ENCODE measurements around the gene BHLHE23.
A peak's percentile ranks its signal among the peaks of the same experiment; 100 is the strongest.

Gene BHLHE23

DNA sequence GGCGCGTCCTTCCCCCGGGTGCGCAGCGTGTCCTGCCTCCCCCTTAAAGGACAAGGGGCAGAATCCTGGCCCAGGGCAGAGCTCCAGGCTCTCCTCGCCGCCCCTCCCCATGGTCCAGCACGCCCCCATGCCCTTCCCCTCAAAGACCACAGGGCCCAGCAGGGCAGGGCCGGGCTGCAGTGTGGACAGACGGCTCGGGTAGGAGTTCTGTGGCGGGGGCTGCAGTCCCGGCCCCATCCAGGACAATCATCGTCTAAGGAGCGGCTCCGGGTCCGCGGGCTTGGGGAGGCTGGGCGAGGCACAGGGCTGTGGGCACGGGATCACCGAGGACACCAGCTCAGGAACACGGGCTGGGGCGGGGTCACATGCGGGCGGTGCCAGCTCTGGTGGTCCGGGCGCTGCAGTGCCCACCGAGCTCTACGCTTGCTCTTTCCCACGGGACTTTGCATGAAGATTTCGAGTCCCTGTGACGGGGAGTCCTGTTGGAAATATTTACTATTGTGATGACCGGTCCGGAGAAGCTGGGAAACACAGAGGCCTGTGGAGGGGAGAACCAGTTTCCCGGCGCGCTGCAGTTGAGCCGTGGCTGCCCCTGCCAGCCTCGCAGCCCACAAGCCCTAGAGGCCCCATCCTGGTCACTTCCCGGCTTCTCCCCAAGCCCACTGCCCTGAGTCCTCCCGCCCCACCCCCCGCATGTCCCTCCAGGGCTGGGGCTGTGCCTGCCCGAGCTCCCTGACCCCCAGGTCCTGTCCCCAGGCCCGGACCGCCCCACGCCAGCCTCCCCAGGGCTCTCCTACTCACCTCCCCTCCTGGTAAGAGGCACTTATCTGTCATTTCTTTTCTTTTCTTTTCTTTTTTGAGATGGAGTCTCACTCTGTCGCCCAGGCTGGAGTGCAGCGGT is 33.7 kb downstream of the BHLHE23 start:
- Histone ChIP-seq H3K9me3 (ENCODE audit: control insufficient read depth, low read length) (no peaks in the 10 kb centered on the region), H3K9ac (ENCODE audit: low read length) (no peak overlapping the region), H3K4me1 (ENCODE audit: control insufficient read depth, insufficient read depth, low read length) (peaks cover 4% of the 10 kb centered on the region), H3K4me3 (ENCODE audit: low read length) (no peak overlapping the region), H3K27me3 (replicated peaks; ENCODE audit: control insufficient read depth, insufficient read depth, low read length) (peaks cover 64% of the 10 kb centered on the region), H3K36me3 (ENCODE audit: control insufficient read depth, insufficient read depth, low read length, severe bottlenecking) (no peaks in the 10 kb centered on the region)
- DNase-seq (ENCODE audit: low read depth) = no peak

DNA sequence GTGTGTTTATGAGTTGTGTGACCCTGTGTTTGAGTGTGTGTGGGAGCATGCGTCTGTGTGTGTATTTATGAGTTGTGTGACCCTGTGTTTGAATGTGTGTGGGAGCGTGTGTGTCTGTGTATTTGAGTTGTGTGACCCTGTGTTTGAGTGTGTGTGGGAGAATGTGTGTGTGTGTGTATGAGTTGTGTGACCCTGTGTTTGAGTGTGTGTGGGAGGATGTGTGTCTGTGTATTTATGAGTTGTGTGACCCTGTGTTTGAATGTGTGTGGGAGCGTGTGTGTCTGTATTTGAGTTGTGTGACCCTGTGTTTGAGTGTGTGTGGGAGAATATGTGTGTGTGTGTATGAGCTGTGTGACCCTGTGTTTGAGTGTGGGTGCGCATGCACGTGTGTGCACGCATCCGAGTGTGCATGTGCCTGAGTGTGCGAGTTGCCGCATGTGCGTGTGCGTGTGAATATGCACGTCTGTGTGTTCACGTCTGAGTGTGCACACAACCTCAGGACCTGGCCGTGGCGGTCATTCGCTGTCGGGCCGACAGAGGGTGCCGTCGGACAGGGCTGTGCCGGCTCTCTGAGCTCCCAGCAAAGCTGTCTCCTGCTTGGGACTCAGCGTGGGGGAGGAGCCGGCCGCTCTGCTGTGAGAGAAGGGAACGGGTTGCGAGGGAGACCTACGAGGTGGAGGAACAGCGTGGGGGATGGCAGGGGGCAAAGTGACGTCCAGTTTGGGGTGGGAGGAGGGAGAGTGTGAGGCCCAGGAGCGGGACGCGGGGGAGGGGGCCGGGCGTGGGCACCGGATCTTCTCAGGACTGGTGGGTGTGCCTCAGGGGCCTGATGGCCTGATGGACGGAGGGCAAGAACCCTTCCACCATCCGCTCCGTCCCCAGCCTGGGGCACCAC is 34.6 kb downstream of the BHLHE23 start:
- Histone ChIP-seq H3K27me3 (replicated peaks; ENCODE audit: control insufficient read depth, insufficient read depth, low read length) (peaks cover 57% of the 10 kb centered on the region), H3K9me3 (ENCODE audit: control insufficient read depth, low read length) (no peaks in the 10 kb centered on the region), H3K36me3 (ENCODE audit: control insufficient read depth, insufficient read depth, low read length, severe bottlenecking) (no peaks in the 10 kb centered on the region), H3K4me3 (ENCODE audit: low read length) (no peak overlapping the region), H3K9ac (ENCODE audit: low read length) (no peak overlapping the region), H3K4me1 (ENCODE audit: control insufficient read depth, insufficient read depth, low read length) (peaks cover 4% of the 10 kb centered on the region)
- DNase-seq (ENCODE audit: low read depth) = peak; percentile 94

DNA sequence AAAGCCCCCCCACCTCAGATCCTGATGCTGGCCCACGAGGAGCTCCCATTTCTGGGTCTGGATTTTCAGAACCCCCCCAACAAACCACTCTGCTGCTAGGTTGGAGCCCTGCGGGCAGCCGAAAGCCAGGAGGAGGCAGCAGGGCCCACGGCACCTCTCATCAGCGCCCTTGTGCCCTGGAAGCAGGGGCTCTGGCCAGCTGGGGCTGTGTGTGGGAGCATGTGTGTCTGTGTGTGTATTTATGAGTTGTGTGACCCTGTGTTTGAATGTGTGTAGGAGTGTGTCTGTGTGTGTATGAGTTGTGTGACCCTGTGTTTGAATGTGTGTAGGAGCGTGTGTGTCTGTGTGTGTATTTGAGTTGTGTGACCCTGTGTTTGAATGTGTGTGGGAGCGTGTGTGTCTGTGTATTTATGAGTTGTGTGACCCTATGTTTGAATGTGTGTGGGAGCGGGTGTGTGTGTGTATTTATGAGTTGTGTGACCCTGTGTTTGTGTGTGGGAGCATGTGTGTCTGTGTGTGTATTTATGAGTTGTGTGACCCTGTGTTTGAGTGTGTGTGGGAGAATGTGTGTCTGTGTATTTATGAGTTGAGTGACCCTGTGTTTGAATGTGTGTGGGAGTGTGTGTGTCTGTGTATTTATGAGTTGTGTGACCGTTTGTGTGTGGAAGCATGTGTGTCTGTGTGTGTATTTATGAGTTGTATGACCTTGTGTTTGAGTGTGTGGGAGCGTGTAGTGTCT is 35.4 kb downstream of the BHLHE23 start:
- H3K36me3 ChIP-seq (ENCODE audit: control insufficient read depth, insufficient read depth, low read length, severe bottlenecking) = no peaks in the 10 kb centered on the region
- no peak overlapping the region for H3K9ac ChIP-seq (ENCODE audit: low read length)
- peaks cover 51% of the 10 kb centered on the region for H3K27me3 ChIP-seq (replicated peaks; ENCODE audit: control insufficient read depth, insufficient read depth, low read length)
- DNase-seq (ENCODE audit: low read depth) = no peak
- no peaks in the 10 kb centered on the region for H3K9me3 ChIP-seq (ENCODE audit: control insufficient read depth, low read length)
- H3K4me1 ChIP-seq (ENCODE audit: control insufficient read depth, insufficient read depth, low read length) = peaks cover 4% of the 10 kb centered on the region
- no peak overlapping the region for H3K4me3 ChIP-seq (ENCODE audit: low read length)

DNA sequence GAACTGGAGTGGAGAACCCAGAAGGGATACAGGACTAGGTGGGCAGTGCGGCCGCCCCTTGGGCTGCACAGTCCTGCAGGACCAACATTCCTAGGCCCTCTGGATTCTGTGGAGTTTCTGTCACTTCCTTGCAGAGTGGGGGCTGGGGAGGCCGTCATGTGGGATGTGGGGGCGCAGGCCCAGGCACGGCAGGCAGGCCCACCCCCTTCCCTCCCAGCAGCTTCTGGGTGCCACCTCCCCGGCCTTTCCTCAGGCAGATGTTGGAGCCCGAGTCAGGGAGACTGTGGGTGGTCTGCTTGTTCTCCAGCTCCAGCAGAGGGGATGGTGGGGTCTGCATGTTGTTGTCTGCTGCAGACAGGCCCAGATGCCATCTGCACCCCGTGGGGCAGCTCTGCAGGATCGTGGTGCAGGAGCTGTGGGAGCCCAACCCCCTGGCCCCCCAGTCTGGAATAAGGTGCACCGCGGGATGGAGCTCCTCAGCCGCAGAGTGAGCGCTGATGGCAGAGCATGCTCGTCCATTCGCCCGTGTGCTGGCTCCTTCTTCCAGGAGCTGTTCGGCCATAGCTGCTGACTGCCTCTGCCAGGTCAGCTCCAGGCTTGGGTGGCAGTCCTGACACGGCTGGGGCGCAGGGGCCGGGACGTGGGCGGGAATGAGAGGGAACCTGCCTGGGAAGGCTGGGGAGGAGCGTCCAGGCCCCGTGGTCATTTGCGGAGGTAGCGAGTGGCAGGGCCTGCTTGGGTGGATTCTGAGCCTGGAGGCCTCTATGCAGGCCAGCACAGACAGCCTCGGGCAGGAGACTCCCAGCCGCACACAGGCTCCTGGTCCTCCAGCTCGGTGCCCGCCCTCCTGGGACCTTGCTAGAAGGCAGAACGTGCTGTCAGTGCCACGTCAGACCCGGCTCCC is 36.2 kb downstream of the BHLHE23 start:
- Histone ChIP-seq H3K4me3 (ENCODE audit: low read length) (no peak overlapping the region), H3K9me3 (ENCODE audit: control insufficient read depth, low read length) (no peaks in the 10 kb centered on the region), H3K27me3 (replicated peaks; ENCODE audit: control insufficient read depth, insufficient read depth, low read length) (peaks cover 45% of the 10 kb centered on the region), H3K36me3 (ENCODE audit: control insufficient read depth, insufficient read depth, low read length, severe bottlenecking) (no peaks in the 10 kb centered on the region), H3K4me1 (ENCODE audit: control insufficient read depth, insufficient read depth, low read length) (peaks cover 4% of the 10 kb centered on the region), H3K9ac (ENCODE audit: low read length) (no peak overlapping the region)
- no peak for DNase-seq (ENCODE audit: low read depth)

DNA sequence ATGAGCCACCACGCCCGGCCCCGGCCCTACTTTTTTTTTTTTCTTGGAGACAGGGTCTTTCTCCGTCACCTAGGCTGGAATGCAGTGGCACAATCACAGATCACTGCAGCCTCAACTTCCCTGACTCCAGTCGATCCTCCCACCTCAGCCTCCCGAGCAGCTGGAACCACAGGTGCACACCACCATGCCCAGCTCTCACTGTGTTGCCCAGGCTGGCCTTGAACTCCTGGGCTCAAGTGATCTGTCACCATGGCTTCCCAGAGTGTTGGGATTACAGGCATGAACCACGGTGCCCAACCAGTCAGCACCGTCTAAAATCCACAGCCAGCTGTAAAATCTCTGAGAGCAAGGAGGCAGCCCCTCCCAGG is 36.8 kb downstream of the BHLHE23 start:
- no peak overlapping the region for H3K4me3 ChIP-seq (ENCODE audit: low read length)
- H3K36me3 ChIP-seq (ENCODE audit: control insufficient read depth, insufficient read depth, low read length, severe bottlenecking) = no peaks in the 10 kb centered on the region
- peaks cover 4% of the 10 kb centered on the region for H3K4me1 ChIP-seq (ENCODE audit: control insufficient read depth, insufficient read depth, low read length)
- H3K9me3 ChIP-seq (ENCODE audit: control insufficient read depth, low read length) = no peaks in the 10 kb centered on the region
- no peak overlapping the region for H3K9ac ChIP-seq (ENCODE audit: low read length)
- no peak for DNase-seq (ENCODE audit: low read depth)
- H3K27me3 ChIP-seq (replicated peaks; ENCODE audit: control insufficient read depth, insufficient read depth, low read length) = peaks cover 39% of the 10 kb centered on the region

DNA sequence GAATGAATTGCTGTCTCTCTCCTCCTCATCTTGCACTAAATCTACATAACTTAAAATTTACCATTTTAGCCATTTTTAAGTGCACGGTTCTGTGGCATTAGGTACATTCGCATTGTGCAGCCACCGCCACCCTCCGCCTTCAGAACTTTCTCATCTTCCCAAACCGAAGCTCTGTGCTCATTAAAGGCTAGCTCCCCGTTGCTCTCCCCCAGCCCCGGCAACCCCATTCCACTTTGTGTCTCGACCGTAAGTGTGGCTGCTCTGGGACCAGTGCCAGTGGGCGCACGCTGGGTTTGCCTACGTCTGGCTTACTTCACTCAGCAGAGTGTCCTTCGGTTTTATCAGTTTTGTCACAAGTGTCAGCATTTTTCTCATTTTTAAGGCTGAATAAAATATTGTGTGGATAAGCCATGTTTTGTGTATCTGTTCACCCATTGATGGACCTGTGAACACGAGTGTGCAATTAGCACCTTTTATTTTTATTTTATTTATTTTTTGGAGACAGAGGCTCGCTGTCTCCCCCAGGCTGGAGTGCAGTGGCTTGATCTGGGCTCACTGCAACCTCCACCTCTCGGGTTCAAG is 37.5 kb downstream of the BHLHE23 start:
- Histone ChIP-seq H3K9ac (ENCODE audit: low read length) (no peak overlapping the region), H3K4me1 (ENCODE audit: control insufficient read depth, insufficient read depth, low read length) (peaks cover 4% of the 10 kb centered on the region), H3K36me3 (ENCODE audit: control insufficient read depth, insufficient read depth, low read length, severe bottlenecking) (no peaks in the 10 kb centered on the region), H3K27me3 (replicated peaks; ENCODE audit: control insufficient read depth, insufficient read depth, low read length) (peaks cover 36% of the 10 kb centered on the region), H3K4me3 (ENCODE audit: low read length) (no peak overlapping the region), H3K9me3 (ENCODE audit: control insufficient read depth, low read length) (no peaks in the 10 kb centered on the region)
- DNase-seq (ENCODE audit: low read depth) = no peak

DNA sequence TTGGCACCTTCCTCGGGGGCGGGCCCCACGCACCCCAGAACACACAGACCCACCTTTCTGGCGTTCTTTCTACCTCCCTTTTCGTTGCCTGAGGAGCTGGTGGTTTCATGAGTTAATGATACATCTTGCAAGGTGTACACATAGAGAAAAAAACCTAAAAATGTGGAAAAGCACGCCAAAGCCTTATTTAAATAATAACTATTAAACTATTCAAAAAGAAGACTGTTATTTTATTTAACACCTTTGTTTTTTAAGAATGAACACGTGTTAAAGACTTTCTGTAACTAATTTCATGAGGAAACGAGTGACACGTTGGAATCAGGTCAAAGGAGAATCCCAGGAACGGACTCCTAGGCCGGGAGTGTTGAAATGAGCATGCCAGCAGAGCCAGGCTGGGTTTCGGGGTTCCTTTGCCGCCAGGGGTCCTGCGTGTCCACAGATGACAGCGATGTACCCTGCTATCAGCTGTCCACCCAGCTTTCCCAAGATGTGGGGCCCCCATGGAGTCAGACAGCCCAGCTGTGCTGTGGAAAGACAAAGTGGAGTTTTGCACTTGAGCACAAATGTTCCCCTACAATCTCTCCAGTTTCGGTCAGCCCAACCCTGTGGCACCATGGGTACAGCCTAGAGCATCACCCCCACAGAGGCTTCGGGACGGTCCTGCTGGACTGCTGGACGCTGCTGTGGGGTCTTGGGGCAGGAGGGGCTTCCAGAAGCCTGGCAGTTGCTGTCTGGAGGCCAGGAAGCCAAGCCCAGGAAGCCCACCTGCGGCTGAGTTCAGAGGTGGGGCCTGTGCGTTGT is 38.2 kb downstream of the BHLHE23 start:
- Histone ChIP-seq H3K9ac (ENCODE audit: low read length) (no peak overlapping the region), H3K36me3 (ENCODE audit: control insufficient read depth, insufficient read depth, low read length, severe bottlenecking) (no peaks in the 10 kb centered on the region), H3K27me3 (replicated peaks; ENCODE audit: control insufficient read depth, insufficient read depth, low read length) (peaks cover 30% of the 10 kb centered on the region)

DNA sequence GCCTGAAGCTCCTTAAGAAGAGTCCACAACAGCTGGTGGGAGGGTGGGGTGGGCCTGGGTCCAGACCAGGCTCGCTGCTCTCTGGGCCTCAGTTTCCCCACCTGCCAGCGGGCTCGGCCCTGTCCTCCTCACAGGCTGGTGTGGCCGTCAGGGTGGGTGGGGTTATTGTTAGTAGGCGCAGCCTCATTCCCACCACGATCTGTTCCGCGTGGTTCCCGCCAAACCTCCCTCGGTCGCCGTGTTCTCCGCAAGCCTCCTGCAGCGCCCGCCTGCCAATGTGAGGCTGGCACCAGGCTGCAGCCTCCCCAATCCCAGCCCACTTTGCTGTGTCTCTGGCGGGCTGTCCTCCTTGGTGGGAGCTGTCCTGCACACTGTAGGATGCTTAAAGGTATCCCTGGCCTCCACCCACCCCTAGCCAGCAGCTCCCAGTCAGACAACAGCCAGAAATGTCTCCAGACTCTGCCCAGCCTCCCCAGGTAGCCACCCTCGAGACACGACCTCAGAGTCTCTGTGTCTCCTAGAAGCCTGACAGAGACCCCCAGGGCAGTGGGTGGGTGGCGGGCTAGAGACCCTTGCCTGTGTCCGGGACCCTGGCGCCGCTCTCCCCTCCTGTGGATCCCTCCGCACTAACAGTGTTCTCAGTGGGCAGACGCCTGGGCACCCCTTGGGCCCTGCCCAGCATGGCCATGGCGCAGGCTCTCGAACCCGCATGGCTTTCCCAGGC is 39.0 kb downstream of the BHLHE23 start:
- Histone ChIP-seq H3K4me1 (ENCODE audit: control insufficient read depth, insufficient read depth, low read length) (peaks cover 4% of the 10 kb centered on the region), H3K4me3 (ENCODE audit: low read length) (no peak overlapping the region), H3K9me3 (ENCODE audit: control insufficient read depth, low read length) (no peaks in the 10 kb centered on the region), H3K27me3 (replicated peaks; ENCODE audit: control insufficient read depth, insufficient read depth, low read length) (peaks cover 23% of the 10 kb centered on the region), H3K36me3 (ENCODE audit: control insufficient read depth, insufficient read depth, low read length, severe bottlenecking) (no peaks in the 10 kb centered on the region), H3K9ac (ENCODE audit: low read length) (no peak overlapping the region)
- no peak for DNase-seq (ENCODE audit: low read depth)

More for the DNA sequence above, 38.2 kb downstream of the BHLHE23 start:
- no peak for DNase-seq (ENCODE audit: low read depth)
- peaks cover 4% of the 10 kb centered on the region for H3K4me1 ChIP-seq (ENCODE audit: control insufficient read depth, insufficient read depth, low read length)
- no peaks in the 10 kb centered on the region for H3K9me3 ChIP-seq (ENCODE audit: control insufficient read depth, low read length)
- H3K4me3 ChIP-seq (ENCODE audit: low read length) = no peak overlapping the region

DNA sequence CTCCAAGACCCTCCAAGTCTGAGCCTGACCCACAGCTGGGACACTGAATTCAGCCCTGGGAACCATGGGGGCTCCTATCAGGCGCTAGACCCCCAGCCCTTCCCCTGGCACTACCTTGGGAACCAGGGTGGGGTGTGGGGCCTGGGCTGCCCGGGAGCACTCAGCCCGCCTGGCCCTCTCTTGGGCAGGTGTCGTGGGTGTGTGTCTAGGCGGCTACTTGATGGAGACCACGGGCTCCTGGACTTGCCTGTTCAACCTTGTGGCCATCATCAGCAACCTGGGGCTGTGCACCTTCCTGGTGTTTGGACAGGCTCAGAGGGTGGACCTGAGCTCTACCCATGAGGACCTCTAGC is 39.6 kb downstream of the BHLHE23 start:
- no peak for DNase-seq (ENCODE audit: low read depth)
- no peaks in the 10 kb centered on the region for H3K9me3 ChIP-seq (ENCODE audit: control insufficient read depth, low read length)
- peaks cover 4% of the 10 kb centered on the region for H3K4me1 ChIP-seq (ENCODE audit: control insufficient read depth, insufficient read depth, low read length)
- H3K36me3 ChIP-seq (ENCODE audit: control insufficient read depth, insufficient read depth, low read length, severe bottlenecking) = no peaks in the 10 kb centered on the region
- H3K9ac ChIP-seq (ENCODE audit: low read length) = no peak overlapping the region
- H3K27me3 ChIP-seq (replicated peaks; ENCODE audit: control insufficient read depth, insufficient read depth, low read length) = peaks cover 20% of the 10 kb centered on the region
- H3K4me3 ChIP-seq (ENCODE audit: low read length) = no peak overlapping the region
